ENCODE measurements around the gene NT5DC2. TPM values are rescaled to one million over a fixed set of nuclear protein-coding genes. Genes with fewer than 3 reads are reported as not detected.
A peak's percentile ranks its signal among the peaks of the same experiment; 100 is the strongest.

NT5DC2 gene
- polyA plus RNA-seq, 3 donors = 0.66 to 28.4 (median 0.67) TPM

- H3K9me3 ChIP-seq (replicated peaks in 1 of 2; ENCODE audit: control insufficient read depth in 1 of 2, insufficient read depth in 1 of 2, low read length in 2 of 2) = no peaks in the 10 kb centered on the region
- 98% methylated on average over 5 of the region's 7 CpGs for WGBS (ENCODE audit: insufficient coverage)
- peaks cover 16% of the 10 kb centered on the region for H4K20me1 ChIP-seq (ENCODE audit: insufficient read depth, low read length)
- no peak overlapping the region for H3K27ac ChIP-seq (ENCODE audit: low read depth in 1 of 2, low read length in 2 of 2)
- no peak overlapping the region for H3K4me2 ChIP-seq (replicated peaks; ENCODE audit: extremely low read depth, low read length, poor library complexity, severe bottlenecking)
- H3K9me3 Mint-ChIP-seq = no peaks in the 10 kb centered on the region
- intact Hi-C loops (cut with micrococcal nuclease) = no loop called here
- DNase-seq = no peak
- no peak for TF ChIP-seq CTCF (IDR thresholded peaks at IDR 0.05)
- H3K4me3 Mint-ChIP-seq = no peak overlapping the region
- H2AFZ ChIP-seq (ENCODE audit: insufficient read depth, low read depth, low read length, poor library complexity, severe bottlenecking) = no peak overlapping the region
- H3K79me2 ChIP-seq (ENCODE audit: insufficient read depth, low read length) = no peaks in the 10 kb centered on the region
- H3K4me1 Mint-ChIP-seq = no peaks in the 10 kb centered on the region
- no peak overlapping the region for H3K9ac ChIP-seq (ENCODE audit: insufficient read depth, low read length, poor library complexity, severe bottlenecking)
- no peak overlapping the region for H3K4me3 ChIP-seq (replicated peaks in 1 of 3; ENCODE audit: low read depth in 2 of 3, low read length in 3 of 3)
- peaks cover 89 to 97% of the 10 kb centered on the region in 2 donors for H3K36me3 Mint-ChIP-seq
- H3K27me3 Mint-ChIP-seq (ENCODE audit: low read depth in 3 of 3) = peaks cover 0 to 2% (median 1%) of the 10 kb centered on the region in 3 donors
- no peaks in the 10 kb centered on the region for H3K4me1 ChIP-seq (ENCODE audit: control insufficient read depth in 1 of 2, insufficient read depth in 2 of 2, low read length in 2 of 2)
- H3K27ac Mint-ChIP-seq = peak overlapping the region in 1 of 7 donors; percentile 68
- H3K27me3 ChIP-seq (ENCODE audit: control insufficient read depth in 2 of 2, insufficient read depth in 2 of 2, low read length in 2 of 2) = no peaks in the 10 kb centered on the region
- peaks cover 96 to 97% of the 10 kb centered on the region in 2 donors for H3K36me3 ChIP-seq (replicated peaks in 1 of 2; ENCODE audit: control insufficient read depth in 1 of 2, insufficient read depth in 2 of 2, low read length in 2 of 2)
These were observed 22.1 kb downstream of the NT5DC2 start for GRCh38 chr3:52511509-52511908.

- no peak overlapping the region for H3K9ac ChIP-seq (ENCODE audit: insufficient read depth, low read length, poor library complexity, severe bottlenecking)
- no peaks in the 10 kb centered on the region for H3K9me3 Mint-ChIP-seq
- H3K4me2 ChIP-seq (replicated peaks; ENCODE audit: extremely low read depth, low read length, poor library complexity, severe bottlenecking) = no peak overlapping the region
- no peak for TF ChIP-seq CTCF (IDR thresholded peaks at IDR 0.05)
- peaks cover 90 to 97% of the 10 kb centered on the region in 2 donors for H3K36me3 Mint-ChIP-seq
- peak overlapping the region in 1 of 7 donors; percentile 14 for H3K27ac Mint-ChIP-seq
- intact Hi-C loops (cut with micrococcal nuclease) = no loop called here
- peaks cover 7% of the 10 kb centered on the region for H4K20me1 ChIP-seq (ENCODE audit: insufficient read depth, low read length)
- no peak overlapping the region for H3K27ac ChIP-seq (ENCODE audit: low read depth in 1 of 2, low read length in 2 of 2)
- no peaks in the 10 kb centered on the region for H3K79me2 ChIP-seq (ENCODE audit: insufficient read depth, low read length)
- H3K27me3 ChIP-seq (ENCODE audit: control insufficient read depth in 2 of 2, insufficient read depth in 2 of 2, low read length in 2 of 2) = no peaks in the 10 kb centered on the region
- no peak for DNase-seq
- WGBS (ENCODE audit: insufficient coverage) = 96% methylated on average over 10 of the region's 12 CpGs
- H3K9me3 ChIP-seq (replicated peaks in 1 of 2; ENCODE audit: control insufficient read depth in 1 of 2, insufficient read depth in 1 of 2, low read length in 2 of 2) = no peaks in the 10 kb centered on the region
- H3K36me3 ChIP-seq (replicated peaks in 1 of 2; ENCODE audit: control insufficient read depth in 1 of 2, insufficient read depth in 2 of 2, low read length in 2 of 2) = peaks cover 96 to 97% of the 10 kb centered on the region in 2 donors
- H3K4me1 Mint-ChIP-seq = no peaks in the 10 kb centered on the region
- H2AFZ ChIP-seq (ENCODE audit: insufficient read depth, low read depth, low read length, poor library complexity, severe bottlenecking) = no peak overlapping the region
- H3K4me1 ChIP-seq (ENCODE audit: control insufficient read depth in 1 of 2, insufficient read depth in 2 of 2, low read length in 2 of 2) = no peaks in the 10 kb centered on the region
- peaks cover 0 to 2% (median 1%) of the 10 kb centered on the region in 3 donors for H3K27me3 Mint-ChIP-seq (ENCODE audit: low read depth in 3 of 3)
- H3K4me3 Mint-ChIP-seq = no peak overlapping the region
- no peak overlapping the region for H3K4me3 ChIP-seq (replicated peaks in 1 of 3; ENCODE audit: low read depth in 2 of 3, low read length in 3 of 3)
These were observed 23.8 kb downstream of the NT5DC2 start for GRCh38 chr3:52509753-52510328.
